ENCODE measurements around the gene MROH7. TPM values are rescaled to one million over a fixed set of nuclear protein-coding genes. Genes with fewer than 3 reads are reported as not detected.

The MROH7 gene
- total and polyA plus RNA-seq, 2 donors from 2014 or later = 3.8 to 5.4 TPM

DNA sequence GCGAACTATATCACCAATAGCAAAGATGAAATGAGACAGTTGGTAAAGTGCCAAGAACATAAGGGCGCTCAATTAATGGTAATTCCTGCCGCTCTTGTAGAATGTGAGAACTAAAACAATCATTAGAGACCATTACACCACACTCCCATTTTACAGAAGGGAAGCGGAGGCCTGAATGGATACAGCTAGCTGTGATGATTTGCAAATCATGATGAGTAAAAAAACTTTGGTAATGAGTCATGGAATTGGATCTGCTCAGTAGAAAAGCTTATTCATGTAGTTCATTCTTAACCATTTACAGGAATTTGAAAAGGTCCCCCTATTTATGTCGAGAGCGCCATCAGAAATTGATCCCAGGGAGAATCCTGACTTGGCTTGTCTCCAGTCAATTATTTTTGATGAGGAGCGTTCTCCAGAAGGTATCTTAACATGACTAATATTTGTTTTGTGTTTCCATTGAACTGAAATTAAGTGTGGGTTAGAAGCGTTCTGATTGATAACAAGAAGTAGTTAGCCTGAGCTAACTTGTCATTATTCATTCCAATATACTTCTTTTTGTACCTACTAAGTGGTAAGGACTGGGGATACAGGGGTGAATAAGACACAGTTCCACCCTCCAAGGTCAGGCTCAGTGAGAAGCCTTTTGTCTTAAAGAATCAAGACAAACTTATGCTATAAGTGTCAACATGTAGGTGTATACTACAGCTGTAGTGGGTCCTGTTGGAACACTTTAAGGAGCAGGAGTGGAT is 74.9 kb downstream of the MROH7 start:
- FAIRE-seq (no peak), DNase-seq (no peak)
- Histone ChIP-seq H3K36me3 (ENCODE audit: control insufficient read depth in 2 of 3, insufficient read depth in 3 of 3, low read length in 3 of 3) (peaks cover 0 to 5% (median 4%) of the 10 kb centered on the region in 3 donors), H3K9me3 (ENCODE audit: control insufficient read depth in 2 of 3, insufficient read depth in 1 of 3, low read length in 3 of 3) (no peaks in the 10 kb centered on the region), H3K27me3 (ENCODE audit: control insufficient read depth, insufficient read depth, low read length) (no peaks in the 10 kb centered on the region), H3K4me3 (ENCODE audit: low read length in 3 of 3) (peak overlapping the region; percentile 70 to 85 (median 83)), H3K27ac (ENCODE audit: low read depth in 2 of 2, low read length in 2 of 2) (no peak overlapping the region), H3K4me1 (ENCODE audit: control insufficient read depth in 2 of 3, insufficient read depth in 2 of 3, low read depth in 1 of 3, low read length in 3 of 3) (peaks cover 0 to 9% (median 7%) of the 10 kb centered on the region in 3 donors), H3K9ac (ENCODE audit: low read length in 3 of 3) (peak overlapping the region; percentile 2 to 79 (median 71))
- intact Hi-C loops (cut with DNase I) = no loop called here
- TF ChIP-seq, protein P1, sequence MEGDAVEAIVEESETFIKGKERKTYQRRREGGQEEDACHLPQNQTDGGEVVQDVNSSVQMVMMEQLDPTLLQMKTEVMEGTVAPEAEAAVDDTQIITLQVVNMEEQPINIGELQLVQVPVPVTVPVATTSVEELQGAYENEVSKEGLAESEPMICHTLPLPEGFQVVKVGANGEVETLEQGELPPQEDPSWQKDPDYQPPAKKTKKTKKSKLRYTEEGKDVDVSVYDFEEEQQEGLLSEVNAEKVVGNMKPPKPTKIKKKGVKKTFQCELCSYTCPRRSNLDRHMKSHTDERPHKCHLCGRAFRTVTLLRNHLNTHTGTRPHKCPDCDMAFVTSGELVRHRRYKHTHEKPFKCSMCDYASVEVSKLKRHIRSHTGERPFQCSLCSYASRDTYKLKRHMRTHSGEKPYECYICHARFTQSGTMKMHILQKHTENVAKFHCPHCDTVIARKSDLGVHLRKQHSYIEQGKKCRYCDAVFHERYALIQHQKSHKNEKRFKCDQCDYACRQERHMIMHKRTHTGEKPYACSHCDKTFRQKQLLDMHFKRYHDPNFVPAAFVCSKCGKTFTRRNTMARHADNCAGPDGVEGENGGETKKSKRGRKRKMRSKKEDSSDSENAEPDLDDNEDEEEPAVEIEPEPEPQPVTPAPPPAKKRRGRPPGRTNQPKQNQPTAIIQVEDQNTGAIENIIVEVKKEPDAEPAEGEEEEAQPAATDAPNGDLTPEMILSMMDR (IDR thresholded peaks at IDR 0.05; ENCODE audit: borderline replicate concordance, extremely low read depth, insufficient read depth) = no peak

DNA sequence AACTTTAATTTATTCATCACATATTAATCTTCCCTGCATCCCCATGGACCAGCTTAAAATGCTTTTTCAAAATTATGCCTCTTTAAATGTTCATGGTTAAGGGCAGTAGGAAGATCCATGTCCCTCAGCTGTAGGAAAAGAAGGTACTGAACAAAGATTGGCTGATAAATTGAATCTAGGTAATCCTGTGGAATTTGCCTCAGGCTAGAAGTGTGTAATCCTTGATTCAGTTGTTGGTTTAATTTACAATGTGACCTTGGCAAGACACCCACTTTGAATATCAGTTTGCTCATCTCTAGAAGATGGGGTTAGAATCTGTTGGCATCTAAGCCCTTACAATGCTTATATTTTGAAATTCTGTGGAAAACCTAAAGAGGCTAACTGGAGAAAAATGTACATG is 80.1 kb downstream of the MROH7 start:
- no peak overlapping the region for H3K9ac ChIP-seq (ENCODE audit: low read length in 3 of 3)
- DNase-seq (no peak), FAIRE-seq (no peak)
- TF ChIP-seq, protein P1 (IDR thresholded peaks at IDR 0.05; ENCODE audit: borderline replicate concordance, extremely low read depth, insufficient read depth) = no peak
- peaks cover 16 to 40% (median 17%) of the 10 kb centered on the region in 3 donors for H3K36me3 ChIP-seq (ENCODE audit: control insufficient read depth in 2 of 3, insufficient read depth in 3 of 3, low read length in 3 of 3)
- peaks cover 0 to 5% (median 4%) of the 10 kb centered on the region in 3 donors for H3K9me3 ChIP-seq (ENCODE audit: control insufficient read depth in 2 of 3, insufficient read depth in 1 of 3, low read length in 3 of 3)
- no peak overlapping the region for H3K27ac ChIP-seq (ENCODE audit: low read depth in 2 of 2, low read length in 2 of 2)
- no peaks in the 10 kb centered on the region for H3K27me3 ChIP-seq (ENCODE audit: control insufficient read depth, insufficient read depth, low read length)
- H3K4me3 ChIP-seq (ENCODE audit: low read length in 3 of 3) = no peak overlapping the region
- intact Hi-C loops (cut with DNase I) = no loop called here
- peaks cover 0 to 2% (median under 1%) of the 10 kb centered on the region in 3 donors for H3K4me1 ChIP-seq (ENCODE audit: control insufficient read depth in 2 of 3, insufficient read depth in 2 of 3, low read depth in 1 of 3, low read length in 3 of 3)

DNA sequence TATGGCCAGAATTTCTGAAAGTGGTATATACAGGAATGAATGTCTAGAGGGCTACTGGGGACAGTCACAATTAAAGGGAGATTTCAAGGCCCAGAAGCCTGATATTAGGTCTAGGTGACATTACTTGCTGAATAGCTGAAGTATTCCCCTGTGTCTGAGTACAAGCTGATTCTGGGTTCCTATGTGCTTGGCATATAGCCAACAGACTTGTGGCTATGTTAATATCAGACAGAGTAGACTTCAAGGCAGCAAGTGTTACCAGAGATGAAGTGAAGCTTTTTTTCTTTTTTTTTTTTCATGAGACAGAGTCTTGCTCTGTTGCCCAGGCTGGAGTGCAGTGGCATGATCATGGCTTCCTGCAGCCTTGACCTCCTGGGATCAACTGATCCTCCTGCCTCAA is 82.4 kb downstream of the MROH7 start:
- no peak overlapping the region for H3K9ac ChIP-seq (ENCODE audit: low read length in 3 of 3)
- no peaks in the 10 kb centered on the region for H3K27me3 ChIP-seq (ENCODE audit: control insufficient read depth, insufficient read depth, low read length)
- DNase-seq = no peak
- FAIRE-seq = no peak
- no peak overlapping the region for H3K27ac ChIP-seq (ENCODE audit: low read depth in 2 of 2, low read length in 2 of 2)
- H3K4me3 ChIP-seq (ENCODE audit: low read length in 3 of 3) = no peak overlapping the region
- H3K36me3 ChIP-seq (ENCODE audit: control insufficient read depth in 2 of 3, insufficient read depth in 3 of 3, low read length in 3 of 3) = peaks cover 19 to 40% (median 20%) of the 10 kb centered on the region in 3 donors
- intact Hi-C loops (cut with DNase I) = no loop called here
- TF ChIP-seq, protein P1 (IDR thresholded peaks at IDR 0.05; ENCODE audit: borderline replicate concordance, extremely low read depth, insufficient read depth) = no peak
- no peaks in the 10 kb centered on the region for H3K4me1 ChIP-seq (ENCODE audit: control insufficient read depth in 2 of 3, insufficient read depth in 2 of 3, low read depth in 1 of 3, low read length in 3 of 3)
- peaks cover 0 to 5% (median 4%) of the 10 kb centered on the region in 3 donors for H3K9me3 ChIP-seq (ENCODE audit: control insufficient read depth in 2 of 3, insufficient read depth in 1 of 3, low read length in 3 of 3)
